Gastrocnemius medialis (tissue), 4 donors: Measurements from ENCODE around the gene SMARCA2.

Experiments
- CTCF ChIP-seq, 5 experiments: fragments of 450-650 bp in 3 of 5; fragments of 200-600 bp in 2 of 5; sonication (generic) in 2 of 5; IDR thresholded peaks in 4 of 5; conservative IDR thresholded peaks in 1 of 5; 1 replicate in 4 of 5; 2 replicates in 1 of 5; pipeline ENCODE4 v1.5.1; 2016 to 2019; ENCODE audit warnings: antibody characterized with exemption in 5 of 5, mild to moderate bottlenecking in 3 of 5, moderate library complexity in 3 of 5
- POLR2A ChIP-seq, 2 donors: fragments of 450-650 bp; IDR thresholded peaks; one replicate each; pipeline ENCODE4 v1.6.1; 2017; ENCODE audit warnings: antibody characterized with exemption in 2 of 2, mild to moderate bottlenecking in 2 of 2, moderate library complexity in 2 of 2

- TF ChIP-seq CTCF (IDR thresholded peaks at IDR 0.05 in 4 of 5, conservative IDR thresholded peaks at IDR 0.05 in 1 of 5), result no peak
- no peak for TF ChIP-seq POLR2A (IDR thresholded peaks at IDR 0.05)
These were observed 113.5 kb downstream of the SMARCA2 start for GRCh38 chr9:2128618-2129017.
